Measurements from ENCODE around the gene MYO1G. TPM values are rescaled to one million over a fixed set of nuclear protein-coding genes. Genes with fewer than 3 reads are reported as not detected.

MYO1G gene
- total and polyA plus RNA-seq, 4 donors, result 0.56 to 3.9 (median 2.1) TPM

GRCh38 chr7:44974549-44974948 lies 4.3 kb downstream of the MYO1G start:
- TF ChIP-seq SP1 (IDR thresholded peaks at IDR 0.05) (no peak), HNF4G (IDR thresholded peaks at IDR 0.05) (no peak), HNF4A (conservative IDR thresholded peaks at IDR 0.05) (no peak), NR2F2 (IDR thresholded peaks at IDR 0.05) (no peak), RXRA (IDR thresholded peaks at IDR 0.05) (no peak), FOXA2 (IDR thresholded peaks at IDR 0.05) (no peak), JUND (IDR thresholded peaks at IDR 0.05) (no peak), RAD21 (IDR thresholded peaks at IDR 0.05) (no peak), YY1 (IDR thresholded peaks at IDR 0.05) (no peak), MAX (IDR thresholded peaks at IDR 0.05) (no peak), GABPA (IDR thresholded peaks at IDR 0.05 in 1 of 2, conservative IDR thresholded peaks at IDR 0.05 in 1 of 2) (no peak), TAF1 (conservative IDR thresholded peaks at IDR 0.05) (no peak), EGR1 (IDR thresholded peaks at IDR 0.05; ENCODE audit: low read depth in 2 of 2) (no peak), FOXA1 (IDR thresholded peaks at IDR 0.05) (no peak)
- TF ChIP-seq, protein P1, sequence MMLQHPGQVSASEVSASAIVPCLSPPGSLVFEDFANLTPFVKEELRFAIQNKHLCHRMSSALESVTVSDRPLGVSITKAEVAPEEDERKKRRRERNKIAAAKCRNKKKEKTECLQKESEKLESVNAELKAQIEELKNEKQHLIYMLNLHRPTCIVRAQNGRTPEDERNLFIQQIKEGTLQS (IDR thresholded peaks at IDR 0.05), result no peak
- TF ChIP-seq, protein P2, sequence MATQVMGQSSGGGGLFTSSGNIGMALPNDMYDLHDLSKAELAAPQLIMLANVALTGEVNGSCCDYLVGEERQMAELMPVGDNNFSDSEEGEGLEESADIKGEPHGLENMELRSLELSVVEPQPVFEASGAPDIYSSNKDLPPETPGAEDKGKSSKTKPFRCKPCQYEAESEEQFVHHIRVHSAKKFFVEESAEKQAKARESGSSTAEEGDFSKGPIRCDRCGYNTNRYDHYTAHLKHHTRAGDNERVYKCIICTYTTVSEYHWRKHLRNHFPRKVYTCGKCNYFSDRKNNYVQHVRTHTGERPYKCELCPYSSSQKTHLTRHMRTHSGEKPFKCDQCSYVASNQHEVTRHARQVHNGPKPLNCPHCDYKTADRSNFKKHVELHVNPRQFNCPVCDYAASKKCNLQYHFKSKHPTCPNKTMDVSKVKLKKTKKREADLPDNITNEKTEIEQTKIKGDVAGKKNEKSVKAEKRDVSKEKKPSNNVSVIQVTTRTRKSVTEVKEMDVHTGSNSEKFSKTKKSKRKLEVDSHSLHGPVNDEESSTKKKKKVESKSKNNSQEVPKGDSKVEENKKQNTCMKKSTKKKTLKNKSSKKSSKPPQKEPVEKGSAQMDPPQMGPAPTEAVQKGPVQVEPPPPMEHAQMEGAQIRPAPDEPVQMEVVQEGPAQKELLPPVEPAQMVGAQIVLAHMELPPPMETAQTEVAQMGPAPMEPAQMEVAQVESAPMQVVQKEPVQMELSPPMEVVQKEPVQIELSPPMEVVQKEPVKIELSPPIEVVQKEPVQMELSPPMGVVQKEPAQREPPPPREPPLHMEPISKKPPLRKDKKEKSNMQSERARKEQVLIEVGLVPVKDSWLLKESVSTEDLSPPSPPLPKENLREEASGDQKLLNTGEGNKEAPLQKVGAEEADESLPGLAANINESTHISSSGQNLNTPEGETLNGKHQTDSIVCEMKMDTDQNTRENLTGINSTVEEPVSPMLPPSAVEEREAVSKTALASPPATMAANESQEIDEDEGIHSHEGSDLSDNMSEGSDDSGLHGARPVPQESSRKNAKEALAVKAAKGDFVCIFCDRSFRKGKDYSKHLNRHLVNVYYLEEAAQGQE (IDR thresholded peaks at IDR 0.05), result no peak
- TF ChIP-seq, protein P3, sequence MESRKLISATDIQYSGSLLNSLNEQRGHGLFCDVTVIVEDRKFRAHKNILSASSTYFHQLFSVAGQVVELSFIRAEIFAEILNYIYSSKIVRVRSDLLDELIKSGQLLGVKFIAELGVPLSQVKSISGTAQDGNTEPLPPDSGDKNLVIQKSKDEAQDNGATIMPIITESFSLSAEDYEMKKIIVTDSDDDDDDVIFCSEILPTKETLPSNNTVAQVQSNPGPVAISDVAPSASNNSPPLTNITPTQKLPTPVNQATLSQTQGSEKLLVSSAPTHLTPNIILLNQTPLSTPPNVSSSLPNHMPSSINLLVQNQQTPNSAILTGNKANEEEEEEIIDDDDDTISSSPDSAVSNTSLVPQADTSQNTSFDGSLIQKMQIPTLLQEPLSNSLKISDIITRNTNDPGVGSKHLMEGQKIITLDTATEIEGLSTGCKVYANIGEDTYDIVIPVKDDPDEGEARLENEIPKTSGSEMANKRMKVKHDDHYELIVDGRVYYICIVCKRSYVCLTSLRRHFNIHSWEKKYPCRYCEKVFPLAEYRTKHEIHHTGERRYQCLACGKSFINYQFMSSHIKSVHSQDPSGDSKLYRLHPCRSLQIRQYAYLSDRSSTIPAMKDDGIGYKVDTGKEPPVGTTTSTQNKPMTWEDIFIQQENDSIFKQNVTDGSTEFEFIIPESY (IDR thresholded peaks at IDR 0.05), result no peak
- TF ChIP-seq, protein P4, sequence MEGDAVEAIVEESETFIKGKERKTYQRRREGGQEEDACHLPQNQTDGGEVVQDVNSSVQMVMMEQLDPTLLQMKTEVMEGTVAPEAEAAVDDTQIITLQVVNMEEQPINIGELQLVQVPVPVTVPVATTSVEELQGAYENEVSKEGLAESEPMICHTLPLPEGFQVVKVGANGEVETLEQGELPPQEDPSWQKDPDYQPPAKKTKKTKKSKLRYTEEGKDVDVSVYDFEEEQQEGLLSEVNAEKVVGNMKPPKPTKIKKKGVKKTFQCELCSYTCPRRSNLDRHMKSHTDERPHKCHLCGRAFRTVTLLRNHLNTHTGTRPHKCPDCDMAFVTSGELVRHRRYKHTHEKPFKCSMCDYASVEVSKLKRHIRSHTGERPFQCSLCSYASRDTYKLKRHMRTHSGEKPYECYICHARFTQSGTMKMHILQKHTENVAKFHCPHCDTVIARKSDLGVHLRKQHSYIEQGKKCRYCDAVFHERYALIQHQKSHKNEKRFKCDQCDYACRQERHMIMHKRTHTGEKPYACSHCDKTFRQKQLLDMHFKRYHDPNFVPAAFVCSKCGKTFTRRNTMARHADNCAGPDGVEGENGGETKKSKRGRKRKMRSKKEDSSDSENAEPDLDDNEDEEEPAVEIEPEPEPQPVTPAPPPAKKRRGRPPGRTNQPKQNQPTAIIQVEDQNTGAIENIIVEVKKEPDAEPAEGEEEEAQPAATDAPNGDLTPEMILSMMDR (IDR thresholded peaks at IDR 0.05; ENCODE audit: low read depth, low read length, missing input control), result no peak
- H3K4me1 ChIP-seq (ENCODE audit: control insufficient read depth in 4 of 4, insufficient read depth in 4 of 4, low read length in 3 of 4), result no peaks in the 10 kb centered on the region
- no peak overlapping the region for H3K4me3 ChIP-seq (ENCODE audit: low read depth in 1 of 3, low read length in 3 of 3)
- H3K36me3 ChIP-seq (ENCODE audit: control insufficient read depth in 4 of 4, insufficient read depth in 3 of 4, low read depth in 1 of 4, low read length in 3 of 4), result no peaks in the 10 kb centered on the region
- no peaks in the 10 kb centered on the region for H3K27me3 ChIP-seq (ENCODE audit: control insufficient read depth in 4 of 4, insufficient read depth in 4 of 4, low read length in 3 of 4)
- H3K9ac ChIP-seq (ENCODE audit: low read depth in 1 of 2, low read length in 2 of 2), result no peak overlapping the region
- DNase-seq (ENCODE audit: low spot score), result no peak
- no peaks in the 10 kb centered on the region for H3K9me3 ChIP-seq (ENCODE audit: control insufficient read depth in 4 of 4, low read length in 3 of 4)
- no peak overlapping the region for H3K27ac ChIP-seq (ENCODE audit: low read depth in 1 of 2, low read length in 2 of 2)
- 92% methylated on average over 7 of the region's 7 CpGs for WGBS

Data from liver (tissue), 9 donors.